ENCODE measurements around the gene CUBN.

GRCh38 chr10:16804123-16804522 lies 325.5 kb downstream of the CUBN start:
- TF ChIP-seq, protein P1, sequence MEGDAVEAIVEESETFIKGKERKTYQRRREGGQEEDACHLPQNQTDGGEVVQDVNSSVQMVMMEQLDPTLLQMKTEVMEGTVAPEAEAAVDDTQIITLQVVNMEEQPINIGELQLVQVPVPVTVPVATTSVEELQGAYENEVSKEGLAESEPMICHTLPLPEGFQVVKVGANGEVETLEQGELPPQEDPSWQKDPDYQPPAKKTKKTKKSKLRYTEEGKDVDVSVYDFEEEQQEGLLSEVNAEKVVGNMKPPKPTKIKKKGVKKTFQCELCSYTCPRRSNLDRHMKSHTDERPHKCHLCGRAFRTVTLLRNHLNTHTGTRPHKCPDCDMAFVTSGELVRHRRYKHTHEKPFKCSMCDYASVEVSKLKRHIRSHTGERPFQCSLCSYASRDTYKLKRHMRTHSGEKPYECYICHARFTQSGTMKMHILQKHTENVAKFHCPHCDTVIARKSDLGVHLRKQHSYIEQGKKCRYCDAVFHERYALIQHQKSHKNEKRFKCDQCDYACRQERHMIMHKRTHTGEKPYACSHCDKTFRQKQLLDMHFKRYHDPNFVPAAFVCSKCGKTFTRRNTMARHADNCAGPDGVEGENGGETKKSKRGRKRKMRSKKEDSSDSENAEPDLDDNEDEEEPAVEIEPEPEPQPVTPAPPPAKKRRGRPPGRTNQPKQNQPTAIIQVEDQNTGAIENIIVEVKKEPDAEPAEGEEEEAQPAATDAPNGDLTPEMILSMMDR (IDR thresholded peaks at IDR 0.05 in 2 of 3, conservative IDR thresholded peaks at IDR 0.05 in 1 of 3; ENCODE audit: insufficient read depth in 2 of 3, low read depth in 1 of 3, low read length in 3 of 3) = no peak
- TF ChIP-seq BRCA1 (IDR thresholded peaks at IDR 0.05) (no peak), BRCA1 (CRISPR knock-in tag; IDR thresholded peaks at IDR 0.05) (no peak), FOXK1 (CRISPR knock-in tag; IDR thresholded peaks at IDR 0.05; ENCODE audit: borderline replicate concordance) (no peak), FOXM1 (IDR thresholded peaks at IDR 0.05; ENCODE audit: low read depth) (no peak), FOXM1 (CRISPR knock-in tag; IDR thresholded peaks at IDR 0.05; ENCODE audit: low read depth) (no peak), U2AF2 (optimal IDR thresholded peaks at IDR 0.05; ENCODE audit: low read depth, low read length) (no peak), ZNF140 (CRISPR knock-in tag; IDR thresholded peaks at IDR 0.05) (no peak), POLR2A (conservative IDR thresholded peaks at IDR 0.05) (no peak), SIN3A (IDR thresholded peaks at IDR 0.05; ENCODE audit: borderline replicate concordance in 2 of 2, control insufficient read depth in 1 of 2, low read depth in 2 of 2, low read length in 2 of 2) (no peak), MCM5 (IDR thresholded peaks at IDR 0.05; ENCODE audit: low read depth) (no peak)

All from K562 (cell line).